PC-3 (cell line): ENCODE measurements around the gene KRTAP4-9. TPM values are rescaled to one million over a fixed set of nuclear protein-coding genes. Genes with fewer than 3 reads are reported as not detected.
"Not testable (repeated sequence)": the region's sequence is repeated elsewhere in the genome, so short reads cannot be mapped to it uniquely, and the experiment has no call there.

Experiments used
- ATAC-seq: fragments of 200-7000 bp; cut with Tn5 transposase; 2 replicates; pipeline ENCODE4 v1.9.1; 2020; ENCODE audit warnings: mild to moderate bottlenecking, moderate library complexity
- BruUV-seq: library from RNA; stranded (reverse); fragments of 400-500 nt; replicated peaks from 2 replicates; lab custom pipeline; 2021; lab: Mats Ljungman, UMichigan
- CTCF ChIA-PET: fragments of 300-600 bp; sonication (Branson Sonifier 250); formaldehyde crosslinking; loops from one replicate; lab custom pipeline; 2022; ENCODE audit warnings: antibody characterized with exemption; lab: Charles Lee
- POLR2A ChIA-PET: fragments of 300-600 bp; sonication (Branson Sonifier 250); formaldehyde crosslinking; loops from one replicate; lab custom pipeline; 2022; ENCODE audit warnings: antibody characterized with exemption; ENCODE audit not compliant: unreplicated experiment; lab: Charles Lee
- DNase-seq: peaks from one replicate; pipeline ENCODE4 v3.0.0-alpha.2; 2015
- H2AFZ ChIP-seq: fragments of 300-600 bp; sonication (generic); 2 replicates; pipeline ENCODE4 v1.6.0; 2016; ENCODE audit warnings: antibody characterized with exemption, low read length
- H3F3A ChIP-seq: fragments of 300-600 bp; sonication (generic); one replicate; pipeline ENCODE4 v1.6.0; 2017; ENCODE audit warnings: antibody characterized with exemption, low read length, control low read depth, mild to moderate bottlenecking; ENCODE audit not compliant: unreplicated experiment
- H3K27ac ChIP-seq: fragments of 300-600 bp; sonication (generic); 2 replicates; pipeline ENCODE4 v1.5.1; 2016; ENCODE audit warnings: mild to moderate bottlenecking, low read length
- H3K27me3 ChIP-seq: fragments of 300-600 bp; sonication (generic); 2 replicates; pipeline ENCODE4 v1.6.1; 2016; ENCODE audit warnings: low read length, mixed read lengths
- H3K36me3 ChIP-seq: fragments of 300-600 bp; sonication (generic); 2 replicates; pipeline ENCODE4 v1.6.1; 2016; ENCODE audit warnings: low read depth, mixed run types, low read length, mixed read lengths
- H3K4me1 ChIP-seq: fragments of 300-600 bp; sonication (generic); 2 replicates; pipeline ENCODE4 v1.5.1; 2016; ENCODE audit warnings: low read length; ENCODE audit not compliant: insufficient read depth
- H3K4me2 ChIP-seq: fragments of 300-600 bp; sonication (generic); 2 replicates; pipeline ENCODE4 v1.6.0; 2016; ENCODE audit warnings: low read length
- H3K4me3 ChIP-seq: fragments of 300-600 bp; sonication (generic); 2 replicates; pipeline ENCODE4 v1.5.1; 2016; ENCODE audit warnings: mild to moderate bottlenecking, low read length, mixed read lengths
- H3K79me2 ChIP-seq: fragments of 300-600 bp; sonication (generic); 2 replicates; pipeline ENCODE4 v1.6.1; 2017; ENCODE audit warnings: low read length, mixed read lengths
- H3K9ac ChIP-seq: fragments of 300-600 bp; sonication (generic); 2 replicates; pipeline ENCODE4 v1.6.0; 2016; ENCODE audit warnings: mild to moderate bottlenecking, low read length
- H3K9me2 ChIP-seq: fragments of 300-600 bp; sonication (generic); replicated peaks from 2 replicates; pipeline ENCODE4 v1.6.1; 2016; ENCODE audit warnings: mixed run types, low read length, mixed read lengths
- H3K9me3 ChIP-seq: fragments of 300-600 bp; sonication (generic); 2 replicates; pipeline ENCODE4 v1.6.1; 2016; ENCODE audit warnings: low read length, mixed read lengths
- H4K20me1 ChIP-seq: fragments of 300-600 bp; sonication (generic); 2 replicates; pipeline ENCODE4 v1.6.1; 2016; ENCODE audit warnings: low read length, mixed read lengths
- EZH2 ChIP-seq: fragments of 300-600 bp; sonication (generic); IDR thresholded peaks from one replicate; pipeline ENCODE4 v1.6.1; 2017; ENCODE audit warnings: antibody characterized with exemption, mild to moderate bottlenecking, low read length; ENCODE audit not compliant: unreplicated experiment
- EZH2phosphoT487 ChIP-seq: fragments of 300-600 bp; sonication (generic); IDR thresholded peaks from 2 replicates; pipeline ENCODE4 v1.6.1; 2018; ENCODE audit warnings: mild to moderate bottlenecking, antibody characterized with exemption, low read length, borderline replicate concordance
- intact Hi-C: fragments of 100-400 bp; cut with micrococcal nuclease; formaldehyde crosslinking; loops from 2 replicates; pipeline ENCODE4 v1.9.0; 2023
- total RNA-seq: library from RNA; depleted of rRNA; stranded (reverse); fragments of >200 nt; gene quantifications from 2 replicates; pipeline ENCODE4 v1.2.3, GENCODE V29; 2014
- TF ChIP-seq, protein P1 (sequence below): fragments of 300-600 bp; sonication (generic); conservative IDR thresholded peaks from 2 replicates; pipeline ENCODE4 v1.5.1; 2017; ENCODE audit warnings: antibody characterized with exemption, low read depth, mild to moderate bottlenecking, low read length

Gene KRTAP4-9
- total RNA-seq, 1 experiment from 2014 or later, result not detected

DNA sequence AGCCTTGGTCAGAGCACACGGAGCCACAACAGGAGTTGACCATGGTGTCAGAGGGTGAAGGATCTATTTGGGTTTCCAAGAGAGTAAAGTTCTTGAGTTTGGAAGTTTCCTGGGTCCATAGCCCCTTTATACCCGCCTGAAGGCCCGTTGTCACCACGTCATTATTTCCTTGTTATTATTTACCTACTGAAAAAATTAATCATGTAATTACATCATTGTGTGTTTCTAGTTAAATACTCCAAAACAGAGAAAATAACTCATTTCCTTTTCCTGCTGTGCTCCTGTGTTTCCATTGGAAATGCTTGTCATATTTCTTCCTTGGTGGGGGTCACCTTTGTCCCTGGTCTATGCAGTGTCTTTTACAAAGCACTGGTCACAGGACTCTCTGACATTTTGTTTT is 7.1 kb upstream of the KRTAP4-9 start, which contains the start of gene KRTAP4-8:
KRTAP4-8 (minus strand) TSS at position 101 of the 400 bp plus-strand sequence; CDS start at position 43, 58 bp downstream.
- peak within 1 kb of the TSS; percentile 44 for H3K4me2 ChIP-seq
- ATAC-seq (no peak), DNase-seq (no peak)
- H3K27me3 ChIP-seq, result no peaks in the 10 kb centered on the region
- intact Hi-C loops, result no loop called here
- peaks cover 31% of the 10 kb centered on the region for H3K4me1 ChIP-seq
- no peak within 1 kb of the TSS for H3K4me3 ChIP-seq
- no peaks in the 10 kb centered on the region for H3K36me3 ChIP-seq
- H3F3A ChIP-seq, result no peaks in the 10 kb centered on the region
- ChIA-PET POLR2A (no interaction called here), CTCF (no interaction called here)
- no peaks in the 10 kb centered on the region for H3K9me2 ChIP-seq
- H3K79me2 ChIP-seq, result 0 out of 2 replicates have a peak, but pooled peaks cover 5% of the 10 kb centered on the region
- H3K9ac ChIP-seq, result no peak within 1 kb of the TSS
- BruUV-seq, result no TSS peak
- H2AFZ ChIP-seq, result peak within 1 kb of the TSS; percentile 65; the same call in 1 of the 2 replicates
- H3K9me3 ChIP-seq, result no peaks in the 10 kb centered on the region
- peak within 1 kb of the TSS; percentile 49 for H3K27ac ChIP-seq
- TF ChIP-seq, protein P1, sequence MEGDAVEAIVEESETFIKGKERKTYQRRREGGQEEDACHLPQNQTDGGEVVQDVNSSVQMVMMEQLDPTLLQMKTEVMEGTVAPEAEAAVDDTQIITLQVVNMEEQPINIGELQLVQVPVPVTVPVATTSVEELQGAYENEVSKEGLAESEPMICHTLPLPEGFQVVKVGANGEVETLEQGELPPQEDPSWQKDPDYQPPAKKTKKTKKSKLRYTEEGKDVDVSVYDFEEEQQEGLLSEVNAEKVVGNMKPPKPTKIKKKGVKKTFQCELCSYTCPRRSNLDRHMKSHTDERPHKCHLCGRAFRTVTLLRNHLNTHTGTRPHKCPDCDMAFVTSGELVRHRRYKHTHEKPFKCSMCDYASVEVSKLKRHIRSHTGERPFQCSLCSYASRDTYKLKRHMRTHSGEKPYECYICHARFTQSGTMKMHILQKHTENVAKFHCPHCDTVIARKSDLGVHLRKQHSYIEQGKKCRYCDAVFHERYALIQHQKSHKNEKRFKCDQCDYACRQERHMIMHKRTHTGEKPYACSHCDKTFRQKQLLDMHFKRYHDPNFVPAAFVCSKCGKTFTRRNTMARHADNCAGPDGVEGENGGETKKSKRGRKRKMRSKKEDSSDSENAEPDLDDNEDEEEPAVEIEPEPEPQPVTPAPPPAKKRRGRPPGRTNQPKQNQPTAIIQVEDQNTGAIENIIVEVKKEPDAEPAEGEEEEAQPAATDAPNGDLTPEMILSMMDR, result no peak
- no peak for TF ChIP-seq EZH2
- TF ChIP-seq EZH2phosphoT487, result no peak
- no peaks in the 10 kb centered on the region for H4K20me1 ChIP-seq

DNA sequence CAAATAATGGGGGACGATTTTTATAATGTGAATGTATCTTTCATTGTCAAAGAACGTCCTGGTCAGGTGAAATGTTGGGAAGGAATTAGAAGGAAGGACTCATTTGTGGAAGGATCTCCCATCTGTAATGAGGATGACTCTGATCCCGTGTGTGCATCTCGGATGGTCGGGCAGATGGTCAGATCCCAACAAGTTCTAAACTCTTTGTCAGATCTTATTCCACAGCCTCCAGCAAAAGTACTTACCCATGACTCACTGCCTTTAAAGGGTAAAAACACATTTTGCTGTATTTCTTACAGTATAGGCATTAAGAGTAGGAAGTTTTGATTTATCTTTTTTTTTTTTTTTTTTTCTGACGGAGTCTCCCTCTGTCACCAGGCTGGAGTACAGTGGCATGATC is 6.7 kb upstream of the KRTAP4-9 start:
- POLR2A ChIA-PET, result no interaction called here
- Histone ChIP-seq H3K79me2 (0 out of 2 replicates have a peak, but pooled peaks cover 5% of the 10 kb centered on the region), H3K36me3 (no peaks in the 10 kb centered on the region), H3K9me3 (no peaks in the 10 kb centered on the region), H2AFZ (peak overlapping the region; percentile 65; the same call in 1 of the 2 replicates), H3K9me2 (no peaks in the 10 kb centered on the region), H3K4me3 (no peak overlapping the region), H3K9ac (no peak overlapping the region), H3K27me3 (no peaks in the 10 kb centered on the region), H3K4me2 (peak overlapping the region; percentile 44), H3K27ac (peak overlapping the region; percentile 49), H3F3A (no peaks in the 10 kb centered on the region), H4K20me1 (no peaks in the 10 kb centered on the region), H3K4me1 (peaks cover 33% of the 10 kb centered on the region)
- no TSS peak for BruUV-seq
- intact Hi-C loops, result no loop called here
- DNase-seq (peak; percentile 57), ATAC-seq (peak; percentile 16; the same call in 1 of the 2 replicates)
- TF ChIP-seq EZH2 (no peak), EZH2phosphoT487 (no peak)
- CTCF ChIA-PET, result no interaction called here

DNA sequence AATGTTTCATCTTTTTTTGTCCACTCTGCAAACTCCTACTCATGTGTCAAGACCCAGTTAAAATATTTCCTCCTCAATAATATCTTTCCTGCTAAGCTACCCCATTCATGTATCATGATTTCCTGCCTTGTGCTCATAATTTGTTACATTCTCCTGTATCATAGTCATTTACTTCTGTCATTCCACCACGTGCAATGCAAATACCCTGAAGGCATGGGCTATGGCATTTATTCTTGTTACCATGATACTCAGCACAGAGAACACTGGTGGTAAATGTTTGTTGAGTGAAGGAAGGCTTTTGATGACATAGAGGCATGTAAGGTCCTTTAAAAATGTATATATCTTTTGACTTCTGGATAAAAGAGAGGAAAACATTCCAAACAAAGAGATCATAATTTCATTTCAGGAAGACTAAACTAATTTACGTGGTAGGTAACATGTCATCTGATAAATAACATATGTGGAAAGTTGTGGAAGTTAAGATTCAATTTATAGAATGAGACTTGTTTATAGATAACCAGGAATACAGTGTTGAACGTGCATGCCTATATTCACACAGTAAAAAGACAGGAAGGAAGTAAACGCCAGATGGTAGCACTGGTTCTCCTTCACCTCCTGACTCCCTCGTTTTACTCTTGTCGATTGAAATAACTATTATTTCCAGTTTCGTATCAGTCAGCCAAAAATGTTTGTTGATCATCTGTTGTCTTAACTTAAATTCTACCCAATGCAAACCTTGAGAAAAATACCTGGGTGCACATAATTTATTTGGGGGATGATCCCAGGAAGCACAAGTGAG is 5.3 kb upstream of the KRTAP4-9 start:
- H3K4me3 ChIP-seq, CTCF ChIA-PET, H2AFZ ChIP-seq, H3K27me3 ChIP-seq, H3K79me2 ChIP-seq, H3K9me3 ChIP-seq, intact Hi-C loops, H3K9me2 ChIP-seq, H4K20me1 ChIP-seq, H3K36me3 ChIP-seq, BruUV-seq, H3K9ac ChIP-seq, H3F3A ChIP-seq, POLR2A ChIA-PET: not testable (repeated sequence)
- peaks cover 44% of the 10 kb centered on the region for H3K4me1 ChIP-seq
- peak; percentile 71 for ATAC-seq
- H3K27ac ChIP-seq, result peak overlapping the region; percentile 73
- DNase-seq, result peak; percentile 97
- peak overlapping the region; percentile 7 for H3K4me2 ChIP-seq
